Keratinocyte (primary cell): Measurements from ENCODE around the gene BRI3BP. TPM values are rescaled to one million over a fixed set of nuclear protein-coding genes. Genes with fewer than 3 reads are reported as not detected.
"Not testable (repeated sequence)": the region's sequence is repeated elsewhere in the genome, so short reads cannot be mapped to it uniquely, and the experiment has no call there.

Experiments used
- DNase-seq: peaks from one replicate; pipeline ENCODE4 v3.0.0-alpha.2; 2011; ENCODE audit warnings: low read depth, missing footprints, low spot score
- FAIRE-seq: peaks from 2 replicates; lab custom pipeline; 2011; peaks lifted over from hg19 to GRCh38; lab: Jason Lieb, UNC
- H2AFZ ChIP-seq: 2 replicates; pipeline ENCODE4 v1.6.0; 2012; ENCODE audit warnings: low read length, control low read depth, inconsistent platforms; ENCODE audit not compliant: control insufficient read depth
- H3K27ac ChIP-seq: 2 replicates; pipeline ENCODE4 v1.5.1; 2011; ENCODE audit warnings: low read length; ENCODE audit not compliant: control insufficient read depth, insufficient read depth
- H3K27me3 ChIP-seq: 3 replicates; pipeline ENCODE4 v1.6.0; 2011; ENCODE audit warnings: low read length; ENCODE audit not compliant: control insufficient read depth, insufficient read depth; ENCODE audit errors: extremely low read depth
- H3K36me3 ChIP-seq, 2 experiments: 2 replicates in 1 of 2; 3 replicates in 1 of 2; pipeline ENCODE4 v1.5.1; 2011; ENCODE audit warnings: low read length in 2 of 2, mild to moderate bottlenecking in 1 of 2; ENCODE audit not compliant: control insufficient read depth in 2 of 2, insufficient read depth in 2 of 2; ENCODE audit errors: extremely low read depth in 1 of 2
- H3K4me1 ChIP-seq: 3 replicates; pipeline ENCODE4 v1.5.1; 2011; ENCODE audit warnings: low read length; ENCODE audit not compliant: control insufficient read depth, insufficient read depth; ENCODE audit errors: extremely low read depth
- H3K4me2 ChIP-seq: 3 replicates; pipeline ENCODE4 v1.6.0; 2011; ENCODE audit warnings: low read depth, low read length; ENCODE audit not compliant: control insufficient read depth, insufficient read depth; ENCODE audit errors: extremely low read depth
- H3K4me3 ChIP-seq, 3 experiments: fragments of 200-600 bp in 1 of 3; sonication (generic) in 1 of 3; 2 replicates in 2 of 3; 3 replicates in 1 of 3; pipeline ENCODE4 v1.5.1; 2011 to 2016; ENCODE audit warnings: low read length in 3 of 3, mild to moderate bottlenecking in 3 of 3, control low read depth in 2 of 3, inconsistent platforms in 1 of 3, low read depth in 1 of 3, mixed read lengths in 1 of 3, mixed run types in 1 of 3, moderate library complexity in 1 of 3; ENCODE audit not compliant: control insufficient read depth in 2 of 3, insufficient read depth in 2 of 3; ENCODE audit errors: extremely low read depth in 1 of 3
- H3K79me2 ChIP-seq: 2 replicates; pipeline ENCODE4 v1.6.0; 2012; ENCODE audit warnings: low read length; ENCODE audit not compliant: control insufficient read depth, insufficient read depth
- H3K9ac ChIP-seq: 3 replicates; pipeline ENCODE4 v1.6.0; 2011; ENCODE audit warnings: low read length; ENCODE audit not compliant: control insufficient read depth, insufficient read depth; ENCODE audit errors: extremely low read depth
- H3K9me1 ChIP-seq: 3 replicates; pipeline ENCODE4 v1.6.0; 2011; ENCODE audit warnings: low read length; ENCODE audit not compliant: control insufficient read depth, insufficient read depth; ENCODE audit errors: extremely low read depth
- H3K9me3 ChIP-seq: 2 replicates; pipeline ENCODE4 v1.5.1; 2012; ENCODE audit warnings: low read depth, low read length; ENCODE audit not compliant: control insufficient read depth
- H4K20me1 ChIP-seq: 3 replicates; pipeline ENCODE4 v1.6.0; 2011; ENCODE audit warnings: low read length; ENCODE audit not compliant: control insufficient read depth, insufficient read depth; ENCODE audit errors: extremely low read depth
- EZH2 ChIP-seq: IDR thresholded peaks from one replicate; pipeline ENCODE4 v1.6.1; 2012; ENCODE audit warnings: inconsistent platforms, mild to moderate bottlenecking, low read length, moderate library complexity
- dilution Hi-C: fragments of 300-500 bp; cut with MboI; formaldehyde crosslinking; loops from one replicate; pipeline ENCODE4 v1.7.0; 2020; ENCODE audit warnings: low sequenced_read_pairs; ENCODE audit not compliant: extremely low pct_ligation_motif_present
- polyA plus RNA-seq, 5 experiments: library from polyadenylated mRNA; depleted of rRNA in 3 of 5; stranded (reverse) in 3 of 5; stranded (forward) in 1 of 5; unstranded in 1 of 5; fragments of >200 nt; gene quantifications; 1 replicate in 1 of 5; 2 replicates in 3 of 5; 3 replicates in 1 of 5; pipeline versions ENCODE4 v1.2.1 to v1.2.3, GENCODE V29; 2011 to 2012; ENCODE audit warnings: missing spikeins in 2 of 5, low read depth in 1 of 5, low replicate concordance in 1 of 5
- TF ChIP-seq, protein P1 (sequence below), 3 experiments: IDR thresholded peaks in 1 of 3; conservative IDR thresholded peaks in 1 of 3; optimal IDR thresholded peaks in 1 of 3; 2 replicates in 2 of 3; 3 replicates in 1 of 3; pipeline versions ENCODE3 to v1.5.1; 2011; ENCODE audit warnings: low read length in 3 of 3, mild to moderate bottlenecking in 3 of 3, moderate library complexity in 2 of 3, control low read depth in 1 of 3, inconsistent platforms in 1 of 3; ENCODE audit not compliant: insufficient read depth in 2 of 3; ENCODE audit errors: extremely low read depth in 1 of 3

The BRI3BP gene
- polyA plus RNA-seq, 1 donor (not counting 4 experiments of a cell fraction or from before 2014, with no cell fraction given) = 11.6 TPM

DNA sequence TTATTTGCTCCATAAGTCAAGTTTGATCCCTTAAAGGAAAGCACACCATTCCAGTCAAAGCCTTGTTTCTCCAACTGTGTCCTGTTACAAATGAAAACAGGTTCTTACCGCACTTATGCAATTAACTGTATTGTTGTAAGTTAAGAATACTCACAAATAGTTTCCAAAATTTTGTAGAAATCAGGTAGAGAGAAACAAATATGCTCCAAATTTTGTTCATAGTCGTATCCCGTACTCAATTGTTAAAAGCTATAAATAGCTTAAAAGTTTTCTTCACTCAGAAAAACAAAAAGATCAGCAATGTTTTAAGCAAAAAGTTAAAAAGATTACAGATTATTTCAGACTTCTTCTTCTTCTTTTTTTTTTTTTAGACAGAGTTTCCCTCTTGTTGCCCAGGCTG, 67.8 kb downstream of the BRI3BP start:
- Histone ChIP-seq H3K27ac (no peak overlapping the region), H3K79me2 (peaks cover 7% of the 10 kb centered on the region), H4K20me1 (no peaks in the 10 kb centered on the region), H3K27me3 (no peaks in the 10 kb centered on the region), H2AFZ (no peak overlapping the region), H3K36me3 (no peaks in the 10 kb centered on the region), H3K4me3 (no peak overlapping the region), H3K4me1 (peaks cover 7% of the 10 kb centered on the region), H3K4me2 (no peak overlapping the region), H3K9ac (no peak overlapping the region), H3K9me3 (no peaks in the 10 kb centered on the region), H3K9me1 (no peaks in the 10 kb centered on the region)
- TF ChIP-seq, protein P1, sequence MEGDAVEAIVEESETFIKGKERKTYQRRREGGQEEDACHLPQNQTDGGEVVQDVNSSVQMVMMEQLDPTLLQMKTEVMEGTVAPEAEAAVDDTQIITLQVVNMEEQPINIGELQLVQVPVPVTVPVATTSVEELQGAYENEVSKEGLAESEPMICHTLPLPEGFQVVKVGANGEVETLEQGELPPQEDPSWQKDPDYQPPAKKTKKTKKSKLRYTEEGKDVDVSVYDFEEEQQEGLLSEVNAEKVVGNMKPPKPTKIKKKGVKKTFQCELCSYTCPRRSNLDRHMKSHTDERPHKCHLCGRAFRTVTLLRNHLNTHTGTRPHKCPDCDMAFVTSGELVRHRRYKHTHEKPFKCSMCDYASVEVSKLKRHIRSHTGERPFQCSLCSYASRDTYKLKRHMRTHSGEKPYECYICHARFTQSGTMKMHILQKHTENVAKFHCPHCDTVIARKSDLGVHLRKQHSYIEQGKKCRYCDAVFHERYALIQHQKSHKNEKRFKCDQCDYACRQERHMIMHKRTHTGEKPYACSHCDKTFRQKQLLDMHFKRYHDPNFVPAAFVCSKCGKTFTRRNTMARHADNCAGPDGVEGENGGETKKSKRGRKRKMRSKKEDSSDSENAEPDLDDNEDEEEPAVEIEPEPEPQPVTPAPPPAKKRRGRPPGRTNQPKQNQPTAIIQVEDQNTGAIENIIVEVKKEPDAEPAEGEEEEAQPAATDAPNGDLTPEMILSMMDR (optimal IDR thresholded peaks at IDR 0.05 in 1 of 3, IDR thresholded peaks at IDR 0.05 in 1 of 3, conservative IDR thresholded peaks at IDR 0.05 in 1 of 3; ENCODE audit: extremely low read depth in 1 of 3, insufficient read depth in 2 of 3, low read length in 3 of 3) = no peak
- no peak for TF ChIP-seq EZH2
- dilution Hi-C loops = no loop called here
- DNase-seq = no peak
- no peak for FAIRE-seq

DNA sequence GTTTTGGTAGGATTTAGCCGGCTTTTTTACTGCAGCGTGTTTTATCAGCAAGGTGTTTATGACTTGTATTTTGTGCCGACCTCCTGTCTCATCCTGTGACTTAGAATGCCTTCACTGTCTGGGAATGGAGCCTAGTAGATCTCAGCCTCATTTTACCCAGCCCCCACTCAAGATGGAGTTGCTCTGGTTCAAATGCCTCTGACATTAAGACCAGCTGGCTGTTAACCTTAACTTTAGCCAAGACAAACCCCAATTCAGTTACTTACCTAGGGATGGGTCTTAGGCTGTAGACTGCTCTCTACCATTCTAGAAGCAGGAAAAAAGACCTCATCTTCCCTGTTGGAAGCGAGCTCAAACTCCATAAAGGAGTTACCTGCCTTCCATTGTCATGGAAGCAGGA, 70.1 kb downstream of the BRI3BP start:
- H3K9ac ChIP-seq, H3K36me3 ChIP-seq, H3K27ac ChIP-seq, H3K9me3 ChIP-seq, H3K4me1 ChIP-seq, dilution Hi-C loops, FAIRE-seq, H3K4me2 ChIP-seq, H3K9me1 ChIP-seq, H4K20me1 ChIP-seq, DNase-seq, H2AFZ ChIP-seq, H3K27me3 ChIP-seq, H3K4me3 ChIP-seq: not testable (repeated sequence)
- peaks cover 22% of the 10 kb centered on the region for H3K79me2 ChIP-seq

DNA sequence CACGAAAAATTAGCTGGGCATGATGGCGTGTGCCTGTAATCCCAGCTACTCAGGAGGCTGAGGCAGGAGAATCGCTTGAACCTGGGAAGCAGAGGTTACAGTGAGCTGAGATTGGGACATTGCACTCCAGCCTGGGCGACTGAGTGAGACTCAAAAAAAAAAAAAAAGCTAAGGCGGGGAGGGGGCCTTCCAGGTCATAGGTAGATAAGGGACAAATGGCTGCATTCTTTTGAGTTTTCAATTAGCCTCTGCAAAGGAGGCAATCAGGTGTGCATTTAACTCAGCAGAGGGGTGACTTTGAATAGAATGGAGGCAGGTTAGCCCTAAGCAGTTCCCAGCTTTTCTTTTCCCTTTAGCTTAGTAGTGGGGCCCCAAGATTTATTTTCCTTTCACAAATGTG, 71.0 kb downstream of the BRI3BP start:
- H3K4me2 ChIP-seq = peak overlapping the region; percentile 87
- peak overlapping the region; percentile 72 to 92 (median 76) for H3K4me3 ChIP-seq
- H3K36me3 ChIP-seq = peaks cover 2 to 5% of the 10 kb centered on the region in 2 experiments
- H3K27me3 ChIP-seq = no peaks in the 10 kb centered on the region
- no peak overlapping the region for H3K27ac ChIP-seq
- peak overlapping the region; percentile 73 for H3K9ac ChIP-seq
- no peaks in the 10 kb centered on the region for H4K20me1 ChIP-seq
- DNase-seq (no peak), FAIRE-seq (no peak)
- peaks cover 7% of the 10 kb centered on the region for H3K4me1 ChIP-seq
- no peaks in the 10 kb centered on the region for H3K9me3 ChIP-seq
- H3K79me2 ChIP-seq = peaks cover 27% of the 10 kb centered on the region
- TF ChIP-seq, protein P1 (optimal IDR thresholded peaks at IDR 0.05 in 1 of 3, IDR thresholded peaks at IDR 0.05 in 1 of 3, conservative IDR thresholded peaks at IDR 0.05 in 1 of 3; ENCODE audit: extremely low read depth in 1 of 3, insufficient read depth in 2 of 3, low read length in 3 of 3) = no peak
- TF ChIP-seq EZH2 = no peak
- no peak overlapping the region for H2AFZ ChIP-seq
- dilution Hi-C loops = no loop called here
- H3K9me1 ChIP-seq = no peaks in the 10 kb centered on the region
